Smooth muscle cell (in vitro differentiated cells): ENCODE results near the gene GRB14. TPM values are rescaled to one million over a fixed set of nuclear protein-coding genes. Genes with fewer than 3 reads are reported as not detected.

Experiments used
- DNase-seq: peaks from one replicate; lab custom pipeline; 2025; ENCODE audit not compliant: unreplicated experiment; lab: John Stamatoyannopoulos, UW
- H2AFZ ChIP-seq: fragments of 200-600 bp; sonication (generic); 2 replicates; pipeline ENCODE4 v1.6.0; 2016; ENCODE audit warnings: antibody characterized with exemption, low read depth, mild to moderate bottlenecking
- H3F3A ChIP-seq: fragments of 200-600 bp; sonication (generic); 2 replicates; pipeline ENCODE4 v1.6.0; 2017; ENCODE audit warnings: antibody characterized with exemption, low read depth
- H3K27ac ChIP-seq: fragments of 200-600 bp; sonication (generic); 2 replicates; pipeline ENCODE4 v1.5.1; 2016; ENCODE audit warnings: low read depth, mild to moderate bottlenecking
- H3K27me3 ChIP-seq: fragments of 200-600 bp; sonication (generic); 2 replicates; pipeline ENCODE4 v1.6.1; 2016; ENCODE audit warnings: low read depth, mild to moderate bottlenecking
- H3K36me3 ChIP-seq: fragments of 200-600 bp; sonication (generic); 2 replicates; pipeline ENCODE4 v1.5.1; 2016; ENCODE audit warnings: low read depth
- H3K4me1 ChIP-seq: fragments of 200-600 bp; sonication (generic); 2 replicates; pipeline ENCODE4 v1.5.1; 2016; ENCODE audit warnings: low read depth
- H3K4me2 ChIP-seq: fragments of 200-600 bp; sonication (generic); 2 replicates; pipeline ENCODE4 v1.6.0; 2016; ENCODE audit warnings: mild to moderate bottlenecking
- H3K4me3 ChIP-seq: fragments of 200-600 bp; sonication (generic); 2 replicates; pipeline ENCODE4 v1.5.1; 2016; ENCODE audit warnings: mild to moderate bottlenecking
- H3K79me2 ChIP-seq: fragments of 200-600 bp; sonication (generic); 2 replicates; pipeline ENCODE4 v1.6.0; 2016; ENCODE audit warnings: low read depth, mild to moderate bottlenecking
- H3K9ac ChIP-seq: fragments of 200-600 bp; sonication (generic); 2 replicates; pipeline ENCODE4 v1.6.0; 2016; ENCODE audit warnings: low read depth
- H3K9me3 ChIP-seq: fragments of 200-600 bp; sonication (generic); replicated peaks from 2 replicates; pipeline ENCODE4 v1.5.1; 2016; ENCODE audit warnings: low read depth
- H4K20me1 ChIP-seq: fragments of 200-600 bp; sonication (generic); 2 replicates; pipeline ENCODE4 v1.6.0; 2016; ENCODE audit warnings: low read depth
- WGBS: methylation state at CpG from one replicate; pipeline ENCODE4 v1.1.7; 2016; ENCODE audit warnings: low lambda C conversion rate; 5-methylcytosine and 5-hydroxymethylcytosine counted together
- polyA plus RNA-seq: library from polyadenylated mRNA; unstranded; fragments of >200 nt; fragmentation: Nextera tagmentation; extraction: Ambion mirVana; gene quantifications from 2 replicates; pipeline ENCODE4 v1.2.1, GENCODE V29; 2016
- total RNA-seq: library from RNA; depleted of rRNA; stranded (reverse); fragments of >200 nt; gene quantifications from 2 replicates; pipeline ENCODE4 v1.2.3, GENCODE V29; 2014
- TF ChIP-seq, protein P1 (sequence below): fragments of 200-600 bp; sonication (generic); IDR thresholded peaks from 2 replicates; pipeline ENCODE4 v1.5.1; 2017; ENCODE audit warnings: borderline replicate concordance, mild to moderate bottlenecking, antibody characterized with exemption; ENCODE audit not compliant: insufficient read depth, poor library complexity, severe bottlenecking

GRB14 gene
- total and polyA plus RNA-seq, 2 experiments from 2014 or later, result 0.22 TPM; not detected in 1

DNA sequence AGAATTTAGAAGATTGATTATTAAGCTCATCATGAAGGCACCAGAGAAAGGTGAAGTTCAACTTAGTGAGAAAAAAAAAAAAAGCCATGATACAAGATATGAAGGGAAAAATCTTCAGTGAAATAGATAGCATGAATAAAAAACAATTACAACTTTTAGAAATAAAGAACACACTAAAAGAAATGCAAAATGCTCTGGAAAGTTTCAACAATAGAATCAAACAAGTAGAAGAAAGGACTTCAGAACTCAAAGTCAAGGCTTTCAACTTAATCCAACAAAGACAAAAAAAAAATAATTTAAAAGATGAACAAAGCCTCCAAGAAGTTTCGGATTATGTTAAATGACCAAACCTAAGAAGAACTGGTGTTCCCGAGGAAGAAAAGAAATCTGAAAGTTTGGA lies 105.5 kb downstream of the GRB14 start:
- Histone ChIP-seq H3K79me2 (no peaks in the 10 kb centered on the region), H3K4me2 (no peak overlapping the region), H3K9me3 (no peaks in the 10 kb centered on the region), H3K36me3 (no peaks in the 10 kb centered on the region), H3F3A (no peaks in the 10 kb centered on the region), H2AFZ (no peak overlapping the region), H3K27me3 (no peaks in the 10 kb centered on the region), H3K4me1 (no peaks in the 10 kb centered on the region), H3K4me3 (no peak overlapping the region), H3K27ac (no peak overlapping the region), H4K20me1 (no peaks in the 10 kb centered on the region), H3K9ac (no peak overlapping the region)
- no peak for DNase-seq
- TF ChIP-seq, protein P1, sequence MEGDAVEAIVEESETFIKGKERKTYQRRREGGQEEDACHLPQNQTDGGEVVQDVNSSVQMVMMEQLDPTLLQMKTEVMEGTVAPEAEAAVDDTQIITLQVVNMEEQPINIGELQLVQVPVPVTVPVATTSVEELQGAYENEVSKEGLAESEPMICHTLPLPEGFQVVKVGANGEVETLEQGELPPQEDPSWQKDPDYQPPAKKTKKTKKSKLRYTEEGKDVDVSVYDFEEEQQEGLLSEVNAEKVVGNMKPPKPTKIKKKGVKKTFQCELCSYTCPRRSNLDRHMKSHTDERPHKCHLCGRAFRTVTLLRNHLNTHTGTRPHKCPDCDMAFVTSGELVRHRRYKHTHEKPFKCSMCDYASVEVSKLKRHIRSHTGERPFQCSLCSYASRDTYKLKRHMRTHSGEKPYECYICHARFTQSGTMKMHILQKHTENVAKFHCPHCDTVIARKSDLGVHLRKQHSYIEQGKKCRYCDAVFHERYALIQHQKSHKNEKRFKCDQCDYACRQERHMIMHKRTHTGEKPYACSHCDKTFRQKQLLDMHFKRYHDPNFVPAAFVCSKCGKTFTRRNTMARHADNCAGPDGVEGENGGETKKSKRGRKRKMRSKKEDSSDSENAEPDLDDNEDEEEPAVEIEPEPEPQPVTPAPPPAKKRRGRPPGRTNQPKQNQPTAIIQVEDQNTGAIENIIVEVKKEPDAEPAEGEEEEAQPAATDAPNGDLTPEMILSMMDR, result no peak
- WGBS, result 96% methylated on average over 2 of the region's 2 CpGs

DNA sequence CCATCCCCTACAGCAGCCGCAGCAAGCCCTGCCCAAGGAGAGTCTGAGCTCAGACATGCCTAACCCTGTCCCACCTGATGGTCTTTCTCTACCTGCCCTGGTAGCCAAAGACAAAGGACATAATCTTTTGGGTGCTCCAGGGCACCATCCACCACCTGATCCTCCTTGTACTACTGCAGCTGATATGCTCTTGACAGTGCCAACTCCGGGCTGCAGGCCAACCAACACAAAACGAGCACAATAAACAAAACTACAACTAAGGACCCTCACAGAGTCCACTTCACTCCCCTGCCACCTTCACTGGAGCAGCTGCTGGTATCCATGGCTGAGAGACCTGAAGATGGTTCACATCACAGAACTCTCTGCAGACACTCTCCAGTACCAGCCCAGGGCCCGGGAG lies 106.3 kb downstream of the GRB14 start:
- Histone ChIP-seq H3K4me3 (no peak overlapping the region), H3F3A (no peaks in the 10 kb centered on the region), H3K36me3 (no peaks in the 10 kb centered on the region), H2AFZ (no peak overlapping the region), H3K9me3 (no peaks in the 10 kb centered on the region), H3K9ac (no peak overlapping the region), H4K20me1 (no peaks in the 10 kb centered on the region), H3K4me2 (no peak overlapping the region), H3K27ac (no peak overlapping the region), H3K27me3 (no peaks in the 10 kb centered on the region), H3K4me1 (no peaks in the 10 kb centered on the region), H3K79me2 (no peaks in the 10 kb centered on the region)
- 95% methylated on average over 4 of the region's 4 CpGs for WGBS
- DNase-seq, result no peak
- TF ChIP-seq, protein P1, result no peak

DNA sequence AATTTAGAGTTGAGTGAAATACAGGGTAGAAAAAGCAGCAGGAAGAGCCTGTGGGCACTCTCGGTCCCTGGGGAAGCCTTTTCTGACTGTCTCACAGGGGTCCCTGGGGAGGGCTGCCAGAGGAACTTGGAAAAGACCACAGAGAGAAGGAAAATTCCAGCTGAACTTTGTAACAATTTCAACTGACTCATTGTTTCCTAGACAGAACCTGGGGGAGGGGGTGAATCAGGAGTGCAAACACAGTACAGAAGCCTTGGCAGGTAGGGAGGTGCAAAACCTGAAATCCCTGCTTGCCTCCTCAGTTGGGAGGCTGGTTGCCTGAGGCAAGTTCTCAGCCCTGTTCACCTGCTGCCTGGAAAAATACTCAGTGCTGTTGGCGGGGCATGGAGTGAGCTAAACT lies 106.8 kb downstream of the GRB14 start:
- no peak overlapping the region for H3K4me2 ChIP-seq
- 69% methylated on average over 2 of the region's 2 CpGs for whole genome bisulfite sequencing

DNA sequence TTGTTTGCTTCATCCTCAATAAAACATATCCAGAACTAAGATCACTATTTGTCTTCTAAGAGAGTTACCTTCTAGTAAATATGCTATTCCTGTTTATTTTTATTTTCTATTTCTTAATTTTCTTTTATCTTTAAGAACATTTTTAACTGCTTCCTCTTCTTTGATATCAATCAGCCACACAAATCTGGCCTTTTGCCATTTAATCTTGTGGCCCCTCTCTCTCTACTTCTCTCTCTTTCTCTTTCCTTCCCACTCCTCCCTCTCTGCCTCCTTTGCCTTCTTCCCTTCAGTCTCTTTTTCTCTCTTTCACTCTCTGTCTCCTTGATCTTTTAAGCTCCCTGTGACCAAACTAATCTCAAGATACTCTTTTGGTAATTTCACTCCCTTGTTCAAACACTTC lies 108.4 kb downstream of the GRB14 start:
- no peaks in the 10 kb centered on the region for H3K36me3 ChIP-seq
- H3K27me3 ChIP-seq, result no peaks in the 10 kb centered on the region
- H3K4me2 ChIP-seq, result no peak overlapping the region

More for the DNA sequence above, 106.8 kb downstream of the GRB14 start:
- H3F3A ChIP-seq, result no peaks in the 10 kb centered on the region
- no peaks in the 10 kb centered on the region for H3K79me2 ChIP-seq
- no peaks in the 10 kb centered on the region for H3K36me3 ChIP-seq
- DNase-seq, result no peak
- no peaks in the 10 kb centered on the region for H4K20me1 ChIP-seq
- peak overlapping the region; percentile 19 for H3K9ac ChIP-seq
- no peaks in the 10 kb centered on the region for H3K27me3 ChIP-seq
- H2AFZ ChIP-seq, result no peak overlapping the region
- no peaks in the 10 kb centered on the region for H3K4me1 ChIP-seq
- H3K27ac ChIP-seq, result peak overlapping the region; percentile 72
- H3K9me3 ChIP-seq, result no peaks in the 10 kb centered on the region
- H3K4me3 ChIP-seq, result no peak overlapping the region
- TF ChIP-seq, protein P1, result no peak

More for the DNA sequence above, 108.4 kb downstream of the GRB14 start:
- TF ChIP-seq, protein P1, result no peak
- Histone ChIP-seq H2AFZ (no peak overlapping the region), H3K27ac (no peak overlapping the region), H3K9me3 (no peaks in the 10 kb centered on the region), H3K4me1 (no peaks in the 10 kb centered on the region), H4K20me1 (no peaks in the 10 kb centered on the region), H3F3A (no peaks in the 10 kb centered on the region), H3K9ac (no peak overlapping the region), H3K4me3 (no peak overlapping the region), H3K79me2 (no peaks in the 10 kb centered on the region)
- DNase-seq, result no peak
